Lung (tissue), 12 donors: ENCODE measurements around the gene CDK7. TPM values are rescaled to one million over a fixed set of nuclear protein-coding genes. Genes with fewer than 3 reads are reported as not detected.
"Not testable (repeated sequence)": the region's sequence is repeated elsewhere in the genome, so short reads cannot be mapped to it uniquely, and the experiment has no call there.

Experiments
- ATAC-seq: fragments of 200-7000 bp; cut with Tn5 transposase; one replicate; pipeline ENCODE4 v1.9.1; 2020; ENCODE audit warnings: moderate number of reproducible peaks; ENCODE audit not compliant: insufficient read depth, low FRiP score
- DNase-seq, 3 donors: peaks; one replicate each; pipeline ENCODE4 v3.0.0-alpha.2; 2013 to 2017
- H3K27ac ChIP-seq, 2 donors: one replicate each; pipeline ENCODE4 v1.5.1; 2013; ENCODE audit warnings: mild to moderate bottlenecking in 2 of 2, moderate library complexity in 2 of 2, control low read depth in 1 of 2, inconsistent platforms in 1 of 2, low read depth in 1 of 2, low read length in 1 of 2
- H3K27me3 ChIP-seq, 3 donors: one replicate each; pipeline ENCODE4 v1.5.1; 2013; ENCODE audit warnings: low read length in 2 of 3; ENCODE audit not compliant: control insufficient read depth in 3 of 3, insufficient read depth in 3 of 3
- H3K36me3 ChIP-seq, 4 donors: one replicate each; pipeline ENCODE4 v1.5.1; 2013; ENCODE audit warnings: low read length in 4 of 4, mild to moderate bottlenecking in 1 of 4, moderate library complexity in 1 of 4; ENCODE audit not compliant: control insufficient read depth in 4 of 4, insufficient read depth in 4 of 4
- H3K4me1 ChIP-seq, 5 donors: one replicate each; pipeline ENCODE4 v1.5.1; 2013; ENCODE audit warnings: low read length in 5 of 5, mild to moderate bottlenecking in 2 of 5, moderate library complexity in 1 of 5; ENCODE audit not compliant: control insufficient read depth in 5 of 5, insufficient read depth in 5 of 5
- H3K4me3 ChIP-seq: one replicate; pipeline ENCODE4 v1.5.1; 2013; ENCODE audit warnings: mild to moderate bottlenecking, control low read depth, moderate library complexity
- H3K9ac ChIP-seq, 2 donors: one replicate each; pipeline ENCODE4 v1.5.1; 2013; ENCODE audit warnings: low read length in 2 of 2, control low read depth in 1 of 2; ENCODE audit not compliant: insufficient read depth in 1 of 2
- H3K9me3 ChIP-seq, 4 donors: one replicate each; pipeline ENCODE4 v1.5.1; 2013; ENCODE audit warnings: low read length in 3 of 4, mild to moderate bottlenecking in 1 of 4, moderate library complexity in 1 of 4; ENCODE audit not compliant: control insufficient read depth in 4 of 4, insufficient read depth in 3 of 4
- WGBS, 2 donors: extraction: QIAGEN DNeasy Blood & Tissue Kit; methylation state at CpG; one replicate each; pipeline ENCODE4 v1.1.7; 2013; 5-methylcytosine and 5-hydroxymethylcytosine counted together
- polyA plus RNA-seq, 2 donors: library from polyadenylated mRNA; stranded (reverse); fragments of 200-250 nt; gene quantifications; one replicate each; pipeline ENCODE4 v1.2.1, GENCODE V29; 2013
- total RNA-seq, 2 donors: library from RNA; depleted of rRNA in 1 of 2; stranded (reverse); fragments of >200 nt in 1 of 2; gene quantifications; one replicate each; pipeline ENCODE4 v1.2.1, GENCODE V29; 2014 to 2021
- TF ChIP-seq, protein P1 (sequence below): IDR thresholded peaks from 2 replicates; pipeline ENCODE4 v1.5.1; 2012; ENCODE audit warnings: mild to moderate bottlenecking; ENCODE audit errors: control extremely low read depth, extremely low read depth
- donor health status: control.
- donor health status: control.
- donor health status: Bipolar disorder and iron deficiency.
- donor health status: healthy.
- donor health status: DM: yes; HTN: yes; CAD: no.

Gene CDK7
- total and polyA plus RNA-seq, 4 donors: 21.9 to 53.2 (median 30.0) TPM

DNA sequence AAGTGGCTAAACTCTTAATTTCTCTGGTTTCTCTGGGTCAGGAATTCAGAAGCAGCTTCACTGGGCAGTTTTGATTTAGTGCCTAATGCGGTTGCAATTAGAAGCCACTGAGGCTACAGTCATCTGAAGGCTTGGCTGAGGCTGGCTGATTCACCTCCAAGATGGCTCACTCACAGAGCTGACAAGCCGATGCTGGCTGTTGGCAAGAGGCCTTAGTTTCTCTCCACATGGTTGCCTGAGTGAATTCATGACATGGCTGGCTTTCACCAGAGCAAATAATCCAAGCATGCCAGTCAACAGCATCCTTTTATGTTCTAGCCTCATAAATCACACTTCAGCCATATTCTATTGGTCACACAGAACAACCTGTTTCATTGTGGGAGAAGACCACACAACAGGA lies 2.8 kb upstream of the CDK7 start:
- WGBS, 2 donors: 85 to 98% methylated on average over 2 of the region's 2 CpGs
- TF ChIP-seq, protein P1, sequence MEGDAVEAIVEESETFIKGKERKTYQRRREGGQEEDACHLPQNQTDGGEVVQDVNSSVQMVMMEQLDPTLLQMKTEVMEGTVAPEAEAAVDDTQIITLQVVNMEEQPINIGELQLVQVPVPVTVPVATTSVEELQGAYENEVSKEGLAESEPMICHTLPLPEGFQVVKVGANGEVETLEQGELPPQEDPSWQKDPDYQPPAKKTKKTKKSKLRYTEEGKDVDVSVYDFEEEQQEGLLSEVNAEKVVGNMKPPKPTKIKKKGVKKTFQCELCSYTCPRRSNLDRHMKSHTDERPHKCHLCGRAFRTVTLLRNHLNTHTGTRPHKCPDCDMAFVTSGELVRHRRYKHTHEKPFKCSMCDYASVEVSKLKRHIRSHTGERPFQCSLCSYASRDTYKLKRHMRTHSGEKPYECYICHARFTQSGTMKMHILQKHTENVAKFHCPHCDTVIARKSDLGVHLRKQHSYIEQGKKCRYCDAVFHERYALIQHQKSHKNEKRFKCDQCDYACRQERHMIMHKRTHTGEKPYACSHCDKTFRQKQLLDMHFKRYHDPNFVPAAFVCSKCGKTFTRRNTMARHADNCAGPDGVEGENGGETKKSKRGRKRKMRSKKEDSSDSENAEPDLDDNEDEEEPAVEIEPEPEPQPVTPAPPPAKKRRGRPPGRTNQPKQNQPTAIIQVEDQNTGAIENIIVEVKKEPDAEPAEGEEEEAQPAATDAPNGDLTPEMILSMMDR: no peak

DNA sequence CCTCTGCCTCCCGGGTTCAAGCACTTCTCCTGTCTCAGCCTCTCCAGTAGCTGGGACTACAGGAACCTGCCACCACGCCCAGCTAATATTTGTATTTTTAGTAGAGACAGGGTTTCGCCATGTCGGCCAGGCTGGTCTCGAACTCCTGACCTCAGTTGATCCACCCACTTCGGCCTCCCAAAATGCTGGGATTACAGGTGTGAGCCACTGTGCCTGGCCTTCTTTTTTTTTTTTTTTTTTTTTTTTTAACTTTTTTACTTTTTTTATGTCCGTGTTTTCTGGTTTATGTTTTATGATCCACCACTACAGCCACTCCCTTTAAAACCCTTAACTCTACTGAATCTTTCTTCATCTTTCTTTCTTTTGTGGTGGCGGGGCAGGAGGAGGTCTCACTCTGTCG lies 2.0 kb downstream of the CDK7 start:
- H3K27ac ChIP-seq, H3K4me3 ChIP-seq, ATAC-seq, H3K27me3 ChIP-seq, H3K36me3 ChIP-seq, DNase-seq, H3K9me3 ChIP-seq, H3K9ac ChIP-seq: not testable (repeated sequence)
- WGBS, 2 donors: 88 to 92% methylated on average over 9 of the region's 9 CpGs
- H3K4me1 ChIP-seq: peaks cover 1 to 15% (median 4%) of the 10 kb centered on the region in 5 donors

More for the DNA sequence above, 2.8 kb upstream of the CDK7 start:
- Histone ChIP-seq H3K9me3 (no peaks in the 10 kb centered on the region), H3K9ac (no peak overlapping the region), H3K27me3 (no peaks in the 10 kb centered on the region), H3K4me3 (no peak overlapping the region), H3K27ac (no peak overlapping the region), H3K4me1 (peaks cover 0 to 15% (median 4%) of the 10 kb centered on the region in 5 donors), H3K36me3 (peaks cover 5 to 6% (median 6%) of the 10 kb centered on the region in 4 donors)
- no peak for ATAC-seq
- DNase-seq: no peak

DNA sequence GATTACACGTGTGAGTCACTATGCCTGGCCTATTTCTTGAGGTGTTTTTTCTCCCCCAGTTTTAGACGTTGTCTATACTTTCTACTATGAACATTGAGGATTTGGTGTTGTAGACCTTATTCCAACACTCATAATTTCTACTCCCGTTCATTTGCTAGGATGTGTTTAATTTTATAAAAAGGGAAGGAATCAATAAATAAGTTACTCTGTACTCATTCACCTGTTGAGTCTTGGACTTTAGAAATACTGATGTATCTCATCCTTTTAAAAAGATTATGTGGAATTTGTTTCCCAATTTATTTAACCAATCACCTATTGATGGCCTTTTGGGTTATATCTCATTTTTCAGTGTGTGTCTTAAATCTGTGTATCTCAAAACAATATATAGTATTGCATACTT lies 3.2 kb downstream of the CDK7 start:
- H3K36me3 ChIP-seq: peaks cover 0 to 8% (median 2%) of the 10 kb centered on the region in 4 donors
- no peak overlapping the region for H3K27ac ChIP-seq
- H3K9me3 ChIP-seq: no peaks in the 10 kb centered on the region
- WGBS, 2 donors: 86 to 95% methylated on average over 3 of the region's 3 CpGs
- no peak for ATAC-seq
- H3K9ac ChIP-seq: no peak overlapping the region
- TF ChIP-seq, protein P1: no peak
- H3K4me3 ChIP-seq: no peak overlapping the region
- no peak for DNase-seq
- peaks cover 1 to 15% (median 4%) of the 10 kb centered on the region in 5 donors for H3K4me1 ChIP-seq
- no peaks in the 10 kb centered on the region for H3K27me3 ChIP-seq

DNA sequence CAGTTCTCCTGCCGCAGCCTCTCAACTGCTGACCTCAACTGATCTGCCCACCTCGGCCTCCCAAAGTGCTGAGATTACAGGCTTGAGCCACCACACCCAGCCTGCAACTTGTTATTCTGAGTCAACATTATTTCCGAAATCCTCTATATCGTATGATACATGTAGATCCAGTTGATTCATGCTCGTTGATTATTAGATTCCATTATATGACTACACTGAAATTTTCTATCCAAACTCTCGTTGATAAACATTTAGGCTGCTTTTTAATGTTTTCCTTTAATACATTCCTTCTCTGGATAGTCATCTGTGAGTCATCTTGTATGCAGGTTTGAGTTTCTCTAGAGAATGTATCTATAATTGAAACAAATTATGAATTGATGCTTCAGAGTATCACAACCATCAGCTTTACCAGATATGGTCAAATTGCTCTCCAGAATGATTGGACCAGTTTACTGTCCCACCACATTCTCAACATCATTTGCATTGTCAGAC lies 4.1 kb downstream of the CDK7 start:
- H3K36me3 ChIP-seq: peaks cover 0 to 8% (median 2%) of the 10 kb centered on the region in 4 donors
- TF ChIP-seq, protein P1: no peak
- H3K4me3 ChIP-seq: no peak overlapping the region
- H3K27me3 ChIP-seq: no peaks in the 10 kb centered on the region
- H3K9ac ChIP-seq: no peak overlapping the region
- H3K27ac ChIP-seq: no peak overlapping the region
- no peaks in the 10 kb centered on the region for H3K9me3 ChIP-seq
- ATAC-seq (no peak), DNase-seq (no peak)
- peaks cover 1 to 14% (median 4%) of the 10 kb centered on the region in 5 donors for H3K4me1 ChIP-seq
- 83 to 94% methylated on average over 6 of the region's 6 CpGs for WGBS, 2 donors
